IMR-90 (cell line): ENCODE measurements around the gene KLHDC1. TPM values are rescaled to one million over a fixed set of nuclear protein-coding genes. Genes with fewer than 3 reads are reported as not detected.

Experiments
- ATAC-seq: fragments of 200-7000 bp; cut with Tn5 transposase; 2 replicates; pipeline ENCODE4 v1.9.1; 2020; ENCODE audit warnings: low read depth, mild to moderate bottlenecking, moderate library complexity
- BruUV-seq: library from RNA; stranded (reverse); fragments of 400-500 nt; replicated peaks from 2 replicates; lab custom pipeline; 2021; lab: Mats Ljungman, UMichigan
- CTCF ChIA-PET: fragments of 300-600 bp; formaldehyde crosslinking; extraction: SDS; loops from one replicate; lab custom pipeline; 2021; ENCODE audit warnings: antibody characterized with exemption; lab: Yijun Ruan, JAX
- POLR2A ChIA-PET: fragments of 300-600 bp; sonication (Branson Sonifier 250); formaldehyde crosslinking; loops from one replicate; lab custom pipeline; 2022; ENCODE audit warnings: antibody characterized with exemption; ENCODE audit not compliant: unreplicated experiment; lab: Charles Lee
- DNase-seq: peaks from one replicate; pipeline ENCODE4 v3.0.0; 2013
- H2AFZ ChIP-seq: replicated peaks from 2 replicates; pipeline ENCODE3; 2013; ENCODE audit warnings: low read length, mild to moderate bottlenecking; ENCODE audit not compliant: poor library complexity
- H2AK5ac ChIP-seq: 2 replicates; pipeline ENCODE4 v1.6.1; 2013; ENCODE audit warnings: low read depth, low read length, inconsistent platforms
- H2AK9ac ChIP-seq: replicated peaks from 2 replicates; pipeline ENCODE3; 2013; ENCODE audit warnings: mild to moderate bottlenecking, low read depth, low read length, moderate library complexity; ENCODE audit not compliant: poor library complexity
- H2BK120ac ChIP-seq: 2 replicates; pipeline ENCODE4 v1.6.1; 2013; ENCODE audit warnings: low read depth, low read length, inconsistent platforms
- H2BK15ac ChIP-seq: 3 replicates; pipeline ENCODE4 v1.6.1; 2013; ENCODE audit warnings: low read depth, low read length, inconsistent platforms
- H2BK20ac ChIP-seq: 2 replicates; pipeline ENCODE4 v1.6.1; 2013; ENCODE audit warnings: low read depth, mild to moderate bottlenecking, inconsistent platforms, low read length, moderate library complexity
- H2BK5ac ChIP-seq: 2 replicates; pipeline ENCODE4 v1.6.1; 2013; ENCODE audit warnings: mild to moderate bottlenecking, low read depth, low read length, inconsistent platforms; ENCODE audit not compliant: poor library complexity, severe bottlenecking
- H3K14ac ChIP-seq: replicated peaks from 2 replicates; pipeline ENCODE4 v1.6.1; 2013; ENCODE audit warnings: low read depth, low read length, inconsistent platforms
- H3K18ac ChIP-seq: 2 replicates; pipeline ENCODE4 v1.6.1; 2013; ENCODE audit warnings: low read depth, low read length, control low read depth
- H3K23ac ChIP-seq: 2 replicates; pipeline ENCODE4 v1.6.1; 2013; ENCODE audit warnings: low read depth, low read length, inconsistent platforms
- H3K27ac ChIP-seq: 2 replicates; pipeline ENCODE4 v1.5.1; 2013; ENCODE audit warnings: mild to moderate bottlenecking, control low read depth, low read length; ENCODE audit not compliant: insufficient read depth
- H3K27me3 ChIP-seq: 2 replicates; pipeline ENCODE4 v1.6.1; 2013; ENCODE audit warnings: low read length; ENCODE audit not compliant: control insufficient read depth, insufficient read depth
- H3K36me3 ChIP-seq: 2 replicates; pipeline ENCODE4 v1.6.1; 2013; ENCODE audit warnings: low read length, mixed read lengths; ENCODE audit not compliant: control insufficient read depth, insufficient read depth
- H3K4ac ChIP-seq: 2 replicates; pipeline ENCODE4 v1.6.1; 2013; ENCODE audit warnings: low read depth, low read length, inconsistent platforms
- H3K4me1 ChIP-seq: 2 replicates; pipeline ENCODE4 v1.6.1; 2013; ENCODE audit warnings: low read length, mixed read lengths; ENCODE audit not compliant: control insufficient read depth, insufficient read depth
- H3K4me2 ChIP-seq: 2 replicates; pipeline ENCODE4 v1.6.1; 2013; ENCODE audit warnings: low read depth, mild to moderate bottlenecking, control low read depth, low read length, moderate library complexity
- H3K4me3 ChIP-seq: 2 replicates; pipeline ENCODE4 v1.5.1; 2013; ENCODE audit warnings: low read depth, mild to moderate bottlenecking, control low read depth, low read length, moderate library complexity; ENCODE audit not compliant: insufficient read depth
- H3K56ac ChIP-seq: 2 replicates; pipeline ENCODE4 v1.6.1; 2013; ENCODE audit warnings: low read length, inconsistent platforms; ENCODE audit not compliant: insufficient read depth; ENCODE audit errors: extremely low read depth
- H3K79me1 ChIP-seq, 2 experiments: 2 replicates each; pipeline ENCODE4 v1.6.1; 2013; ENCODE audit warnings: low read length in 2 of 2, inconsistent platforms in 1 of 2, low read depth in 1 of 2
- H3K9ac ChIP-seq: 2 replicates; pipeline ENCODE4 v1.6.1; 2013; ENCODE audit warnings: low read depth, low read length, control low read depth
- H3K9me1 ChIP-seq: 2 replicates; pipeline ENCODE4 v1.6.1; 2013; ENCODE audit warnings: low read length, inconsistent platforms; ENCODE audit not compliant: insufficient read depth
- H3K9me3 ChIP-seq: 2 replicates; pipeline ENCODE4 v1.6.1; 2013; ENCODE audit warnings: low read length; ENCODE audit not compliant: control insufficient read depth, insufficient read depth
- H4K20me1 ChIP-seq: 2 replicates; pipeline ENCODE4 v1.6.1; 2013; ENCODE audit warnings: low read length, inconsistent platforms; ENCODE audit not compliant: insufficient read depth
- H4K5ac ChIP-seq: 2 replicates; pipeline ENCODE4 v1.6.1; 2013; ENCODE audit warnings: mild to moderate bottlenecking, low read depth, low read length, control low read depth
- H4K8ac ChIP-seq, 2 experiments: 2 replicates each; pipeline ENCODE4 v1.6.1; 2013; ENCODE audit warnings: low read depth in 2 of 2, low read length in 2 of 2, control low read depth in 1 of 2, inconsistent platforms in 1 of 2
- H4K91ac ChIP-seq: 2 replicates; pipeline ENCODE4 v1.6.1; 2013; ENCODE audit warnings: low read depth, low read length, inconsistent platforms; ENCODE audit not compliant: insufficient read depth
- BHLHE40 ChIP-seq: fragments of 150-350 bp; IDR thresholded peaks from 2 replicates; pipeline ENCODE4 v1.6.1; 2016; ENCODE audit warnings: mild to moderate bottlenecking, low read depth, low read length
- FOS ChIP-seq: fragments of 150-350 bp; IDR thresholded peaks from 2 replicates; pipeline ENCODE4 v1.6.1; 2016; ENCODE audit warnings: low read depth, low read length
- MXI1 ChIP-seq: IDR thresholded peaks from 2 replicates; pipeline ENCODE4 v1.6.1; 2012; ENCODE audit warnings: low read depth, mild to moderate bottlenecking, low read length, moderate library complexity, borderline replicate concordance
- RCOR1 ChIP-seq: IDR thresholded peaks from 2 replicates; pipeline ENCODE4 v1.6.1; 2012; ENCODE audit warnings: mild to moderate bottlenecking, low read length, improper control_type of control experiment; ENCODE audit not compliant: insufficient replicate concordance
- RFX5 ChIP-seq: IDR thresholded peaks from 2 replicates; pipeline ENCODE4 v1.8.0; 2012; ENCODE audit warnings: low read depth, mild to moderate bottlenecking, low read length, moderate library complexity
- WGBS, 2 experiments: methylation state at CpG; one replicate each; pipeline versions ENCODE4 v1.1.5 to v1.1.7; 2013; ENCODE audit warnings: missing lambda C conversion rate in 2 of 2; ENCODE audit not compliant: insufficient read length in 1 of 2; ENCODE audit errors: extremely low coverage in 2 of 2; 5-methylcytosine and 5-hydroxymethylcytosine counted together
- dilution Hi-C: fragments of 300-500 bp; cut with HindIII; formaldehyde crosslinking; loops from one replicate; pipeline ENCODE4 v1.14.3; 2018; ENCODE audit warnings: low sequenced_read_pairs; ENCODE audit not compliant: unreplicated experiment
- in situ Hi-C: fragments of 300-500 bp; cut with MboI; formaldehyde crosslinking; loops from 3 replicates; pipeline ENCODE4 v1.14.3; 2019; ENCODE audit warnings: low sequenced_read_pairs, inconsistent platforms, mixed read lengths
- intact Hi-C: fragments of 100-400 bp; cut with micrococcal nuclease; formaldehyde crosslinking; loops from 2 replicates; pipeline ENCODE4 v1.10.0; 2022
- polyA plus RNA-seq, 3 experiments: library from polyadenylated mRNA; depleted of rRNA; stranded (reverse); fragments of >200 nt; gene quantifications; 2 replicates each; pipeline ENCODE4 v1.2.3, GENCODE V29; 2012; ENCODE audit warnings: low replicate concordance in 1 of 3
- total RNA-seq: library from RNA; depleted of rRNA; stranded (reverse); fragments of >200 nt; gene quantifications from 2 replicates; pipeline ENCODE4 v1.2.3, GENCODE V29; 2012
- TF ChIP-seq, protein P1 (sequence below): fragments of 150-350 bp; IDR thresholded peaks from 2 replicates; pipeline ENCODE4 v1.6.1; 2016; ENCODE audit warnings: low read depth, mild to moderate bottlenecking, low read length, moderate library complexity, borderline replicate concordance

Gene KLHDC1
- total and polyA plus RNA-seq, 2 of the 4 experiments (the other 2 are of a cell fraction), result 0.51 to 0.90 TPM

- Histone ChIP-seq H3K23ac (no peak overlapping the region), H3K27me3 (no peaks in the 10 kb centered on the region), H3K4me1 (no peaks in the 10 kb centered on the region), H3K56ac (no peak overlapping the region), H2AK9ac (no peak overlapping the region), H2BK15ac (no peak overlapping the region), H2BK5ac (no peak overlapping the region), H3K9ac (no peak overlapping the region), H2AFZ (no peak overlapping the region), H3K4me3 (no peak overlapping the region), H3K14ac (no peak overlapping the region), H3K79me1 (no peaks in the 10 kb centered on the region), H3K9me3 (no peaks in the 10 kb centered on the region), H4K91ac (no peak overlapping the region), H3K4me2 (no peak overlapping the region), H3K18ac (no peak overlapping the region), H2BK20ac (no peak overlapping the region), H3K4ac (no peak overlapping the region), H4K5ac (no peak overlapping the region), H4K20me1 (no peaks in the 10 kb centered on the region), H2AK5ac (no peak overlapping the region), H3K27ac (no peak overlapping the region), H2BK120ac (no peak overlapping the region), H3K9me1 (no peaks in the 10 kb centered on the region), H4K8ac (no peak overlapping the region), H3K36me3 (no peaks in the 10 kb centered on the region)
- ATAC-seq, result peak; percentile 94
- intact Hi-C loops (no loop called here), in situ Hi-C loops (loop anchor here (25.0 kb wide), 1 partner anchor 292 kb away; no protein-coding TSS in a partner anchor), dilution Hi-C loops (no loop called here)
- peak; percentile 50 for DNase-seq
- 0% methylated on average over 1 of the region's 5 CpGs; no CpG with 5 or more reads in 1 of the 2 experiments for WGBS, 2 experiments
- ChIA-PET POLR2A (no interaction called here), CTCF (no interaction called here)
- TF ChIP-seq BHLHE40 (no peak), RFX5 (no peak), FOS (no peak), RCOR1 (no peak), MXI1 (no peak)
- TF ChIP-seq, protein P1, sequence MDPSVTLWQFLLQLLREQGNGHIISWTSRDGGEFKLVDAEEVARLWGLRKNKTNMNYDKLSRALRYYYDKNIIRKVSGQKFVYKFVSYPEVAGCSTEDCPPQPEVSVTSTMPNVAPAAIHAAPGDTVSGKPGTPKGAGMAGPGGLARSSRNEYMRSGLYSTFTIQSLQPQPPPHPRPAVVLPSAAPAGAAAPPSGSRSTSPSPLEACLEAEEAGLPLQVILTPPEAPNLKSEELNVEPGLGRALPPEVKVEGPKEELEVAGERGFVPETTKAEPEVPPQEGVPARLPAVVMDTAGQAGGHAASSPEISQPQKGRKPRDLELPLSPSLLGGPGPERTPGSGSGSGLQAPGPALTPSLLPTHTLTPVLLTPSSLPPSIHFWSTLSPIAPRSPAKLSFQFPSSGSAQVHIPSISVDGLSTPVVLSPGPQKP, result no peak
- no TSS peak for BruUV-seq
Measured at GRCh38 chr14:49754570-49755097, 61.7 kb downstream of the KLHDC1 start.
